K562 (cell line): ENCODE results near the gene ARFGEF2. TPM values are rescaled to one million over a fixed set of nuclear protein-coding genes. Genes with fewer than 3 reads are reported as not detected.
A peak's percentile ranks its signal among the peaks of the same experiment; 100 is the strongest.

Experiments used
- ATAC-seq: fragments of 200-7000 bp; cut with Tn5 transposase; 3 replicates; pipeline ENCODE4 v1.9.1; 2020; ENCODE audit warnings: moderate library complexity
- BruUV-seq: library from RNA; stranded (reverse); fragments of 400-500 nt; replicated peaks from 2 replicates; lab custom pipeline; 2021; lab: Mats Ljungman, UMichigan
- CTCF ChIA-PET: fragments of 300-600 bp; formaldehyde crosslinking; extraction: SDS; loops from one replicate; lab custom pipeline; 2021; ENCODE audit warnings: low intra/inter-chr PET ratio; lab: Yijun Ruan, JAX
- POLR2A ChIA-PET: fragments of 300-600, 350-650 bp; sonication (Branson Sonifier 250); formaldehyde crosslinking; extraction: SDS; loops from one replicate; lab custom pipeline; 2021; ENCODE audit warnings: antibody characterized with exemption, inconsistent platforms; lab: Yijun Ruan, JAX
- DNase-seq, 4 experiments: peaks; one replicate each; pipeline versions ENCODE4 v3.0.0 to v3.0.0-alpha.2; 2011 to 2018; ENCODE audit warnings: low spot score in 3 of 4, mixed read lengths in 3 of 4; ENCODE audit errors: extremely low read depth in 1 of 4
- FAIRE-seq: peaks from 2 replicates; lab custom pipeline; 2011; peaks lifted over from hg19 to GRCh38; lab: Jason Lieb, UNC
- H2AFZ ChIP-seq: 2 replicates; pipeline ENCODE4 v1.6.0; 2011; ENCODE audit warnings: low read depth, low read length, control low read depth, inconsistent platforms
- H3K27ac ChIP-seq: fragments of 200-600 bp; 3 replicates; pipeline ENCODE4 v1.8.0; 2011; ENCODE audit warnings: low read depth, mild to moderate bottlenecking, control low read depth, inconsistent platforms, low read length, moderate library complexity, mixed read lengths; ENCODE audit errors: extremely low read depth
- H3K27me3 ChIP-seq, 2 experiments: fragments of 300-600 bp in 1 of 2; 2 replicates in 1 of 2; 3 replicates in 1 of 2; pipeline versions ENCODE4 v1.6.0 to v1.8.0; 2011; ENCODE audit warnings: inconsistent platforms in 2 of 2, low read length in 2 of 2, mild to moderate bottlenecking in 1 of 2, mixed read lengths in 1 of 2, moderate library complexity in 1 of 2; ENCODE audit not compliant: control insufficient read depth in 2 of 2, insufficient read depth in 2 of 2
- H3K36me3 ChIP-seq: fragments of 300-600 bp; 3 replicates; pipeline ENCODE4 v1.8.0; 2011; ENCODE audit warnings: mild to moderate bottlenecking, low read length, inconsistent platforms; ENCODE audit not compliant: control insufficient read depth, insufficient read depth
- H3K4me1 ChIP-seq, 2 experiments: fragments of 200-600 bp in 1 of 2; replicated peaks in 1 of 2; 2 replicates in 1 of 2; 3 replicates in 1 of 2; pipeline versions ENCODE4 v1.5.1 to v1.8.0; 2011; ENCODE audit warnings: inconsistent platforms in 2 of 2, low read length in 2 of 2, mild to moderate bottlenecking in 1 of 2, mixed read lengths in 1 of 2, moderate library complexity in 1 of 2; ENCODE audit not compliant: control insufficient read depth in 2 of 2, insufficient read depth in 2 of 2
- H3K4me2 ChIP-seq: 2 replicates; pipeline ENCODE4 v1.6.1; 2011; ENCODE audit warnings: low read length, control low read depth, inconsistent platforms, mixed read lengths; ENCODE audit not compliant: insufficient read depth
- H3K4me3 ChIP-seq: fragments of 200-600 bp; sonication (generic), shearing (Covaris generic); 2 replicates; pipeline ENCODE4 v1.5.1; 2016; ENCODE audit warnings: control low read depth, inconsistent platforms
- H3K79me2 ChIP-seq: fragments of 200-600 bp; 3 replicates; pipeline ENCODE4 v1.8.0; 2011; ENCODE audit warnings: low read length, inconsistent platforms; ENCODE audit not compliant: control insufficient read depth, insufficient read depth
- H3K9ac ChIP-seq, 2 experiments: 2 replicates each; pipeline versions ENCODE4 v1.6.0 to v1.6.1; 2011; ENCODE audit warnings: low read depth in 2 of 2, low read length in 2 of 2, control low read depth in 1 of 2, inconsistent platforms in 1 of 2, mild to moderate bottlenecking in 1 of 2, mixed read lengths in 1 of 2; ENCODE audit not compliant: insufficient read depth in 1 of 2
- H3K9me1 ChIP-seq: one replicate; pipeline ENCODE4 v1.6.0; 2011; ENCODE audit warnings: inconsistent platforms, mild to moderate bottlenecking, low read length, moderate library complexity; ENCODE audit not compliant: control insufficient read depth, insufficient read depth
- H3K9me3 ChIP-seq: replicated peaks from 2 replicates; pipeline ENCODE4 v1.5.1; 2011; ENCODE audit warnings: low read depth, low read length, inconsistent platforms; ENCODE audit not compliant: control insufficient read depth, insufficient read depth
- H4K20me1 ChIP-seq: replicated peaks from 2 replicates; pipeline ENCODE4 v1.6.1; 2011; ENCODE audit warnings: low read length, inconsistent platforms, mixed read lengths; ENCODE audit not compliant: control insufficient read depth, insufficient read depth
- DACH1 ChIP-seq: fragments of 450-650 bp; IDR thresholded peaks from 2 replicates; pipeline ENCODE4 v1.6.1; 2018; ENCODE audit not compliant: partially characterized antibody
- MIER1 ChIP-seq: fragments of 450-650 bp; IDR thresholded peaks from 2 replicates; pipeline ENCODE4 v1.6.1; 2016; ENCODE audit warnings: antibody characterized with exemption, mild to moderate bottlenecking, low read depth
- RBM25 ChIP-seq: fragments of 200-400 bp; formaldehyde crosslinking; IDR thresholded peaks from 2 replicates; pipeline ENCODE4 v1.6.1; 2018; ENCODE audit warnings: low read length, low read depth, moderate library complexity; ENCODE audit not compliant: severe bottlenecking
- ZFP36 ChIP-seq: fragments of 150-350 bp; IDR thresholded peaks from 2 replicates; pipeline ENCODE4 v1.6.1; 2018; ENCODE audit warnings: low read length, low read depth; ENCODE audit not compliant: partially characterized antibody
- ZNF407 ChIP-seq: fragments of 450-650 bp; IDR thresholded peaks from 2 replicates; pipeline ENCODE4 v1.6.1; 2016; ENCODE audit warnings: low read depth
- WGBS: fragments of 100-300 bp; shearing (Covaris generic); methylation state at CpG from one replicate; pipeline ENCODE4 v1.1.6; 2016; ENCODE audit warnings: low coverage, mixed read lengths; ENCODE audit not compliant: insufficient coverage; ENCODE audit errors: missing lambda C conversion rate; 5-methylcytosine and 5-hydroxymethylcytosine counted together
- in situ Hi-C: fragments of 300-500 bp; cut with MboI; formaldehyde crosslinking; loops from 4 replicates; pipeline ENCODE4 v1.15.0; 2018; ENCODE audit warnings: inconsistent platforms, mixed read lengths
- intact Hi-C: fragments of 100-400 bp; cut with micrococcal nuclease; formaldehyde crosslinking; loops from 2 replicates; pipeline ENCODE4 v1.14.2; 2022
- polyA plus RNA-seq, 8 experiments: library from polyadenylated mRNA; depleted of rRNA in 4 of 8; stranded (reverse) in 5 of 8; unstranded in 3 of 8; fragments of >200 nt; fragmentation: Nextera tagmentation in 2 of 8; fragmentation: Illumina TruSeq in 1 of 8; extraction: Ambion mirVana in 2 of 8; extraction: Trizol in 1 of 8; gene quantifications; 2 replicates each; pipeline versions ENCODE4 v1.2.1 to v1.2.3, GENCODE V29; 2011 to 2014; ENCODE audit warnings: inconsistent platforms in 1 of 8, missing spikeins in 1 of 8
- total RNA-seq, 7 experiments: library from RNA; depleted of rRNA in 6 of 7; stranded (reverse); fragments of >200 nt in 6 of 7; fragmentation: Illumina TruSeq in 2 of 7; extraction: Trizol in 2 of 7; gene quantifications; 2 replicates each; pipeline versions ENCODE4 v1.2.1 to v1.2.3, GENCODE V29; 2011 to 2021; ENCODE audit warnings: low replicate concordance in 1 of 7

ARFGEF2 gene
- total and polyA plus RNA-seq, 9 of the 15 experiments (the other 6 are each of a cell fraction or from before 2014, with no cell fraction given), result 4.2 to 18.8 (median 13.7) TPM

- ATAC-seq, result no peak
- no peak for FAIRE-seq
- BruUV-seq, result no TSS peak
- Histone ChIP-seq H3K36me3 (no peaks in the 10 kb centered on the region), H3K9ac (no peak overlapping the region), H3K9me1 (no peaks in the 10 kb centered on the region), H3K4me2 (no peak overlapping the region; the same call in 1 of the 2 replicates), H3K27me3 (no peaks in the 10 kb centered on the region), H3K27ac (no peak overlapping the region)
- intact Hi-C loops, result no loop called here
- WGBS, result 46% methylated on average over 4 of the region's 4 CpGs
- no peak for DNase-seq
- 0 out of 2 replicates have a peak, but pooled peaks have one; percentile 21 for TF ChIP-seq ZNF407
- TF ChIP-seq MIER1, result peak; percentile 82
- TF ChIP-seq ZFP36, result peak; percentile 78
- TF ChIP-seq DACH1, result no peak
- peak; percentile 63 for TF ChIP-seq RBM25
- TF ChIP-seq, all 486 proteins: peak for 4
- Histone ChIP-seq H3K4me1 (peaks cover 0 to 8% of the 10 kb centered on the region in 2 experiments; a peak in 2 of 5 replicates), H3K79me2 (peaks cover 17% of the 10 kb centered on the region), H3K4me3 (no peak overlapping the region), H4K20me1 (no peaks in the 10 kb centered on the region), H3K9me3 (no peaks in the 10 kb centered on the region), H2AFZ (peak overlapping the region; percentile 34; the same call in 1 of the 2 replicates)
- CTCF ChIA-PET, result no interaction called here
- POLR2A ChIA-PET, result no interaction called here
- in situ Hi-C loops, result no loop called here
These were observed 36.3 kb upstream of the ARFGEF2 start for GRCh38 chr20:48885237-48885636.
